ENCODE results near the gene PLA2G15.

The PLA2G15 gene

GRCh38 chr16:68215302-68215701 lies 29.9 kb upstream of the PLA2G15 start:
- no peak overlapping the region for H3K4me3 ChIP-seq (replicated peaks; ENCODE audit: low read depth, low read length)
- no peak for TF ChIP-seq CTCF (IDR thresholded peaks at IDR 0.05; ENCODE audit: low read length, missing control alignments)
- DNase-seq (ENCODE audit: low read depth): no peak

- H3K4me3 ChIP-seq (replicated peaks; ENCODE audit: low read depth, low read length): no peak overlapping the region
- TF ChIP-seq CTCF (IDR thresholded peaks at IDR 0.05; ENCODE audit: low read length, missing control alignments): no peak
- no peak for DNase-seq (ENCODE audit: low read depth)
These were observed 28.9 kb upstream of the PLA2G15 start for GRCh38 chr16:68216240-68216639.

GRCh38 chr16:68217506-68217905 lies 27.7 kb upstream of the PLA2G15 start:
- no peak for TF ChIP-seq CTCF (IDR thresholded peaks at IDR 0.05; ENCODE audit: low read length, missing control alignments)
- no peak for DNase-seq (ENCODE audit: low read depth)
- no peak overlapping the region for H3K4me3 ChIP-seq (replicated peaks; ENCODE audit: low read depth, low read length)

GRCh38 chr16:68219725-68220351 lies 25.3 kb upstream of the PLA2G15 start:
- no peak overlapping the region for H3K4me3 ChIP-seq (replicated peaks; ENCODE audit: low read depth, low read length)
- no peak for TF ChIP-seq CTCF (IDR thresholded peaks at IDR 0.05; ENCODE audit: low read length, missing control alignments)
- DNase-seq (ENCODE audit: low read depth): no peak

GRCh38 chr16:68223072-68223471 lies 22.1 kb upstream of the PLA2G15 start:
- DNase-seq (ENCODE audit: low read depth): no peak
- no peak for TF ChIP-seq CTCF (IDR thresholded peaks at IDR 0.05; ENCODE audit: low read length, missing control alignments)
- no peak overlapping the region for H3K4me3 ChIP-seq (replicated peaks; ENCODE audit: low read depth, low read length)

GRCh38 chr16:68226116-68226515 lies 19.1 kb upstream of the PLA2G15 start:
- H3K4me3 ChIP-seq (replicated peaks; ENCODE audit: low read depth, low read length): no peak overlapping the region
- no peak for DNase-seq (ENCODE audit: low read depth)
- no peak for TF ChIP-seq CTCF (IDR thresholded peaks at IDR 0.05; ENCODE audit: low read length, missing control alignments)

- no peak for TF ChIP-seq CTCF (IDR thresholded peaks at IDR 0.05; ENCODE audit: low read length, missing control alignments)
- H3K4me3 ChIP-seq (replicated peaks; ENCODE audit: low read depth, low read length): no peak overlapping the region
- DNase-seq (ENCODE audit: low read depth): no peak
These were observed 17.9 kb upstream of the PLA2G15 start for GRCh38 chr16:68227183-68227793.

Measured in fibroblast of pulmonary artery (primary cell).